GM23338 (cell line): ENCODE data around the gene TESK2. TPM values are rescaled to one million over a fixed set of nuclear protein-coding genes. Genes with fewer than 3 reads are reported as not detected.

ENCODE experiments used
- ATAC-seq: fragments of 200-7000 bp; cut with Tn5 transposase; 3 replicates; pipeline ENCODE4 v1.9.1; 2020
- DNase-seq: peaks from one replicate; pipeline ENCODE4 v3.0.0-alpha.2; 2015; ENCODE audit warnings: low spot score
- H2AFZ ChIP-seq: fragments of 200-600 bp; sonication (generic); 2 replicates; pipeline ENCODE4 v1.8.0; 2016; ENCODE audit warnings: antibody characterized with exemption, mild to moderate bottlenecking, moderate library complexity
- H3F3A ChIP-seq: fragments of 200-600 bp; sonication (generic); replicated peaks from 2 replicates; pipeline ENCODE4 v1.8.0; 2017; ENCODE audit warnings: antibody characterized with exemption, mixed run types, low read depth
- H3K27ac ChIP-seq: fragments of 200-600 bp; sonication (generic); 2 replicates; pipeline ENCODE4 v1.6.1; 2016; ENCODE audit warnings: low read depth
- H3K27me3 ChIP-seq: fragments of 200-600 bp; sonication (generic); 2 replicates; pipeline ENCODE4 v1.8.0; 2016; ENCODE audit warnings: mild to moderate bottlenecking, mixed run types, moderate library complexity; ENCODE audit not compliant: insufficient read depth
- H3K36me3 ChIP-seq: fragments of 200-600 bp; sonication (generic); 2 replicates; pipeline ENCODE4 v1.8.0; 2016; ENCODE audit warnings: mild to moderate bottlenecking; ENCODE audit not compliant: insufficient read depth
- H3K4me1 ChIP-seq: fragments of 200-600 bp; sonication (generic); 2 replicates; pipeline ENCODE4 v1.8.0; 2016; ENCODE audit warnings: mild to moderate bottlenecking, moderate library complexity; ENCODE audit not compliant: insufficient read depth
- H3K4me2 ChIP-seq: fragments of 200-600 bp; sonication (generic); 2 replicates; pipeline ENCODE4 v1.7.1; 2017; ENCODE audit warnings: mixed run types
- H3K4me3 ChIP-seq: fragments of 200-600 bp; sonication (generic); 2 replicates; pipeline ENCODE4 v1.6.1; 2016; ENCODE audit warnings: mixed run types
- H3K79me2 ChIP-seq: fragments of 200-600 bp; sonication (generic); replicated peaks from 2 replicates; pipeline ENCODE4 v1.8.0; 2017; ENCODE audit warnings: mild to moderate bottlenecking; ENCODE audit not compliant: insufficient read depth
- H3K9me2 ChIP-seq: fragments of 200-600 bp; sonication (generic); 2 replicates; pipeline ENCODE4 v1.8.0; 2017; ENCODE audit not compliant: insufficient read depth
- H4K20me1 ChIP-seq: fragments of 200-600 bp; sonication (generic); replicated peaks from 2 replicates; pipeline ENCODE4 v1.8.0; 2017; ENCODE audit warnings: mild to moderate bottlenecking; ENCODE audit not compliant: insufficient read depth
- H3K27ac Mint-ChIP-seq: 2 replicates; pipeline ENCODE4 v1.8.0; 2020; ENCODE audit warnings: inconsistent platforms, mild to moderate bottlenecking, moderate library complexity, mixed read lengths
- H3K27me3 Mint-ChIP-seq: 3 replicates; pipeline ENCODE4 v1.8.0; 2022; ENCODE audit warnings: low read depth, mild to moderate bottlenecking, moderate library complexity, mixed read lengths, inconsistent platforms; ENCODE audit not compliant: insufficient read depth, poor library complexity
- H3K36me3 Mint-ChIP-seq: 3 replicates; pipeline ENCODE4 v1.8.0; 2021; ENCODE audit warnings: low read depth, mild to moderate bottlenecking, inconsistent platforms, moderate library complexity, mixed read lengths
- H3K4me1 Mint-ChIP-seq: 3 replicates; pipeline ENCODE4 v1.8.0; 2020; ENCODE audit warnings: mild to moderate bottlenecking, inconsistent platforms, mixed read lengths
- H3K4me3 Mint-ChIP-seq: 3 replicates; pipeline ENCODE4 v1.8.0; 2021; ENCODE audit warnings: moderate library complexity, mild to moderate bottlenecking, inconsistent platforms, mixed read lengths
- H3K9me3 Mint-ChIP-seq: 3 replicates; pipeline ENCODE4 v1.8.0; 2020; ENCODE audit warnings: moderate library complexity, mild to moderate bottlenecking, inconsistent platforms, mixed read lengths
- CREB1 ChIP-seq: fragments of 250-450 bp; sonication (Bioruptor Pico); IDR thresholded peaks from 2 replicates; pipeline ENCODE4 v1.5.0; 2020; ENCODE audit warnings: low read depth, mild to moderate bottlenecking, moderate library complexity
- ETS1 ChIP-seq: IDR thresholded peaks from 2 replicates; pipeline ENCODE4 v1.6.1; 2016; ENCODE audit warnings: antibody characterized with exemption
- EZH2 ChIP-seq: fragments of 200-600 bp; sonication (generic); IDR thresholded peaks from one replicate; pipeline ENCODE4 v1.8.0; 2017; ENCODE audit warnings: antibody characterized with exemption, mild to moderate bottlenecking, low read depth; ENCODE audit not compliant: unreplicated experiment
- JUNB ChIP-seq: IDR thresholded peaks from one replicate; pipeline ENCODE4 v1.6.1; 2016; ENCODE audit warnings: antibody characterized with exemption; ENCODE audit not compliant: unreplicated experiment
- NANOG ChIP-seq: IDR thresholded peaks from 2 replicates; pipeline ENCODE4 v1.6.1; 2016; ENCODE audit warnings: antibody characterized with exemption, borderline replicate concordance
- POLR2AphosphoS5 ChIP-seq: IDR thresholded peaks from 2 replicates; pipeline ENCODE4 v1.6.1; 2016; ENCODE audit warnings: antibody characterized with exemption, low read depth
- REST ChIP-seq: IDR thresholded peaks from one replicate; pipeline ENCODE4 v1.6.1; 2018; ENCODE audit warnings: antibody characterized with exemption; ENCODE audit not compliant: unreplicated experiment
- ZNF114 ChIP-seq: fragments of 250-450 bp; sonication (Bioruptor Pico); IDR thresholded peaks from 2 replicates; pipeline ENCODE4 v1.5.0; 2020; ENCODE audit warnings: mild to moderate bottlenecking, moderate library complexity
- ZNF331 ChIP-seq: fragments of 250-450 bp; sonication (Bioruptor Pico); IDR thresholded peaks from 2 replicates; pipeline ENCODE4 v1.5.0; 2020; ENCODE audit warnings: low read depth, mild to moderate bottlenecking, moderate library complexity
- polyA plus RNA-seq: library from polyadenylated mRNA; unstranded; fragments of >200 nt; fragmentation: Nextera tagmentation; extraction: Ambion mirVana; gene quantifications from 2 replicates; pipeline ENCODE4 v1.2.1, GENCODE V29; 2016
- total RNA-seq: library from RNA; depleted of rRNA; stranded (reverse); fragments of >200 nt; shearing (Covaris generic); gene quantifications from 2 replicates; pipeline ENCODE4 v1.2.3, GENCODE V29; 2014

Gene TESK2
- total and polyA plus RNA-seq, 2 experiments from 2014 or later = 5.2 to 14.0 TPM

- TF ChIP-seq JUNB (no peak), ZNF114 (CRISPR knock-in tag) (no peak), REST (no peak), ZNF331 (CRISPR knock-in tag) (no peak), EZH2 (no peak), CREB1 (CRISPR knock-in tag) (no peak)
Measured at GRCh38 chr1:45455162-45455561, 35.8 kb downstream of the TESK2 start (continued).

- H3K36me3 ChIP-seq = no peaks in the 10 kb centered on the region
- Mint-ChIP-seq H3K9me3 (no peaks in the 10 kb centered on the region), H3K27ac (peak overlapping the region; percentile 66; the same call in 1 of the 2 replicates), H3K4me3 (no peak overlapping the region), H3K36me3 (peaks cover 4% of the 10 kb centered on the region; the same call in 1 of the 3 replicates), H3K4me1 (peaks cover 24% of the 10 kb centered on the region), H3K27me3 (peaks cover 1% of the 10 kb centered on the region)
- H3K4me2 ChIP-seq = 0 out of 2 replicates have a peak overlapping the region, but pooled peaks have one; percentile 29
- ATAC-seq = no peak
- TF ChIP-seq ZNF114 (CRISPR knock-in tag) = no peak
- no peak for TF ChIP-seq EZH2
- no peak for TF ChIP-seq ETS1
- no peak for TF ChIP-seq JUNB
- TF ChIP-seq NANOG = no peak
- no peak for TF ChIP-seq POLR2AphosphoS5
- no peak for TF ChIP-seq REST
- TF ChIP-seq ZNF331 (CRISPR knock-in tag) = no peak
- H3F3A ChIP-seq = 0 out of 2 replicates have a peak, but pooled peaks cover 3% of the 10 kb centered on the region
- no peaks in the 10 kb centered on the region for H3K79me2 ChIP-seq
- H3K9me2 ChIP-seq = no peaks in the 10 kb centered on the region
- H2AFZ ChIP-seq = no peak overlapping the region
- no peak overlapping the region for H3K27ac ChIP-seq
- DNase-seq = no peak
- no peak overlapping the region for H3K4me3 ChIP-seq
- H4K20me1 ChIP-seq = no peaks in the 10 kb centered on the region
- H3K4me1 ChIP-seq = peaks cover 16% of the 10 kb centered on the region
- H3K27me3 ChIP-seq = no peaks in the 10 kb centered on the region
Measured at GRCh38 chr1:45454464-45454863, 36.5 kb downstream of the TESK2 start.
